H9 (cell line): ENCODE data around the gene CYBA. TPM values are rescaled to one million over a fixed set of nuclear protein-coding genes. Genes with fewer than 3 reads are reported as not detected.
A peak's percentile ranks its signal among the peaks of the same experiment; 100 is the strongest.

Source experiments
- DNase-seq: peaks from one replicate; pipeline ENCODE4 v3.0.0-alpha.2; 2017
- H2AFZ ChIP-seq: one replicate; pipeline ENCODE4 v1.6.1; 2013; ENCODE audit warnings: mild to moderate bottlenecking, low read length, control low read depth, moderate library complexity
- H2AK5ac ChIP-seq: 2 replicates; pipeline ENCODE4 v1.6.1; 2013; ENCODE audit warnings: low read length, control low read depth, mixed read lengths; ENCODE audit not compliant: insufficient read length
- H2BK120ac ChIP-seq: one replicate; pipeline ENCODE4 v1.6.1; 2013; ENCODE audit warnings: low read depth, mild to moderate bottlenecking, low read length, control low read depth, inconsistent platforms; ENCODE audit not compliant: poor library complexity, severe bottlenecking
- H2BK12ac ChIP-seq: 2 replicates; pipeline ENCODE4 v1.6.1; 2013; ENCODE audit warnings: low read length, control low read depth, mixed read lengths, low read depth; ENCODE audit not compliant: insufficient read length
- H2BK15ac ChIP-seq: 2 replicates; pipeline ENCODE4 v1.6.1; 2013; ENCODE audit warnings: low read depth, low read length, control low read depth
- H2BK20ac ChIP-seq: one replicate; pipeline ENCODE4 v1.6.1; 2013; ENCODE audit warnings: low read depth, mild to moderate bottlenecking, low read length, control low read depth, inconsistent platforms; ENCODE audit not compliant: poor library complexity, severe bottlenecking
- H2BK5ac ChIP-seq: 2 replicates; pipeline ENCODE4 v1.6.1; 2013; ENCODE audit warnings: low read length, control low read depth, mixed read lengths; ENCODE audit not compliant: insufficient read length
- H3K14ac ChIP-seq: 2 replicates; pipeline ENCODE4 v1.6.1; 2013; ENCODE audit warnings: low read length, control low read depth; ENCODE audit not compliant: insufficient read depth
- H3K18ac ChIP-seq: 2 replicates; pipeline ENCODE4 v1.6.1; 2013; ENCODE audit warnings: low read depth, mild to moderate bottlenecking, mixed read lengths, low read length, control low read depth; ENCODE audit not compliant: insufficient read length
- H3K23ac ChIP-seq: 2 replicates; pipeline ENCODE4 v1.6.1; 2013; ENCODE audit warnings: low read length, control low read depth, mixed read lengths, low read depth; ENCODE audit not compliant: insufficient read length
- H3K23me2 ChIP-seq: 2 replicates; pipeline ENCODE4 v1.6.1; 2013; ENCODE audit warnings: low read depth, mild to moderate bottlenecking, mixed read lengths, low read length, control low read depth; ENCODE audit not compliant: insufficient read length, poor library complexity, severe bottlenecking
- H3K27ac ChIP-seq: 2 replicates; pipeline ENCODE4 v1.5.1; 2013; ENCODE audit warnings: low read length, control low read depth, mixed read lengths, low read depth; ENCODE audit not compliant: insufficient read length
- H3K27me3 ChIP-seq: 2 replicates; pipeline ENCODE4 v1.6.1; 2013; ENCODE audit warnings: low read length, control low read depth, inconsistent platforms; ENCODE audit not compliant: insufficient read depth
- H3K4ac ChIP-seq: 2 replicates; pipeline ENCODE4 v1.6.1; 2013; ENCODE audit warnings: low read depth, mild to moderate bottlenecking, control low read depth, inconsistent platforms, low read length, moderate library complexity
- H3K4me1 ChIP-seq: 2 replicates; pipeline ENCODE4 v1.6.1; 2013; ENCODE audit warnings: low read length, control low read depth, inconsistent platforms; ENCODE audit not compliant: insufficient read depth
- H3K4me2 ChIP-seq: 2 replicates; pipeline ENCODE4 v1.6.1; 2013; ENCODE audit warnings: low read length, control low read depth, mixed read lengths; ENCODE audit not compliant: insufficient read length, insufficient read depth
- H3K56ac ChIP-seq: 2 replicates; pipeline ENCODE4 v1.6.1; 2013; ENCODE audit warnings: low read depth, mild to moderate bottlenecking, mixed read lengths, low read length, control low read depth; ENCODE audit not compliant: insufficient read length
- H3K79me1 ChIP-seq: 2 replicates; pipeline ENCODE4 v1.6.1; 2013; ENCODE audit warnings: low read depth, mild to moderate bottlenecking, moderate library complexity, low read length, control low read depth, inconsistent platforms; ENCODE audit not compliant: insufficient read depth, poor library complexity, severe bottlenecking
- H3K79me2 ChIP-seq: 2 replicates; pipeline ENCODE4 v1.6.1; 2013; ENCODE audit warnings: low read length, control low read depth, inconsistent platforms; ENCODE audit not compliant: insufficient read depth
- H3K9ac ChIP-seq: 2 replicates; pipeline ENCODE4 v1.6.1; 2013; ENCODE audit warnings: low read length, control low read depth, mixed read lengths; ENCODE audit not compliant: insufficient read length; ENCODE audit errors: extremely low read depth
- H3K9me3 ChIP-seq: one replicate; pipeline ENCODE4 v1.6.1; 2013; ENCODE audit warnings: low read depth, low read length, inconsistent platforms; ENCODE audit not compliant: control insufficient read depth
- H3T11ph ChIP-seq: one replicate; pipeline ENCODE4 v1.6.1; 2013; ENCODE audit warnings: mild to moderate bottlenecking, low read length, control low read depth, inconsistent platforms
- H4K20me1 ChIP-seq: one replicate; pipeline ENCODE4 v1.6.1; 2013; ENCODE audit not compliant: control insufficient read depth, insufficient read length, insufficient read depth
- H4K5ac ChIP-seq: 2 replicates; pipeline ENCODE4 v1.6.1; 2013; ENCODE audit warnings: low read depth, mild to moderate bottlenecking, mixed read lengths, low read length, control low read depth; ENCODE audit not compliant: insufficient read length
- H4K8ac ChIP-seq: replicated peaks from 2 replicates; pipeline ENCODE4 v1.6.1; 2013; ENCODE audit warnings: low read length, control low read depth, mixed read lengths, low read depth; ENCODE audit not compliant: insufficient read length
- H4K91ac ChIP-seq: 2 replicates; pipeline ENCODE4 v1.6.1; 2013; ENCODE audit warnings: low read depth, mild to moderate bottlenecking, moderate library complexity, mixed read lengths, low read length, control low read depth; ENCODE audit not compliant: insufficient read length
- H3K27ac Mint-ChIP-seq, 3 experiments: 2 replicates in 2 of 3; 3 replicates in 1 of 3; pipeline ENCODE4 v1.8.0; 2020 to 2021; ENCODE audit warnings: mixed read lengths in 3 of 3, mild to moderate bottlenecking in 1 of 3, moderate library complexity in 1 of 3
- H3K27me3 Mint-ChIP-seq: 2 replicates; pipeline ENCODE4 v1.8.0; 2021; ENCODE audit warnings: low read depth, mild to moderate bottlenecking, moderate library complexity, mixed read lengths
- H3K36me3 Mint-ChIP-seq, 3 experiments: 2 replicates in 2 of 3; 3 replicates in 1 of 3; pipeline ENCODE4 v1.8.0; 2020 to 2021; ENCODE audit warnings: low read depth in 3 of 3, mixed read lengths in 3 of 3; ENCODE audit not compliant: insufficient read depth in 1 of 3
- H3K4me1 Mint-ChIP-seq, 2 experiments: 2 replicates each; pipeline ENCODE4 v1.8.0; 2020; ENCODE audit warnings: mixed read lengths in 2 of 2
- H3K4me3 Mint-ChIP-seq, 2 experiments: 2 replicates in 1 of 2; 3 replicates in 1 of 2; pipeline ENCODE4 v1.8.0; 2020 to 2021; ENCODE audit warnings: mild to moderate bottlenecking in 2 of 2, mixed read lengths in 2 of 2, moderate library complexity in 1 of 2
- H3K9me3 Mint-ChIP-seq, 2 experiments: 2 replicates in 1 of 2; 3 replicates in 1 of 2; pipeline ENCODE4 v1.8.0; 2020; ENCODE audit warnings: mild to moderate bottlenecking in 2 of 2, mixed read lengths in 2 of 2, moderate library complexity in 1 of 2
- WGBS: extraction: QIAGEN DNeasy Blood & Tissue Kit; methylation state at CpG from one replicate; pipeline ENCODE4 v1.1.7; 2013; ENCODE audit warnings: missing lambda C conversion rate, low lambda C conversion rate, mixed read lengths; ENCODE audit not compliant: insufficient read length; ENCODE audit errors: extremely low coverage; 5-methylcytosine and 5-hydroxymethylcytosine counted together
- total RNA-seq: library from RNA; stranded (reverse); gene quantifications from 2 replicates; pipeline ENCODE4 v1.2.1, GENCODE V29; 2021
- TF ChIP-seq, protein P1 (sequence below): fragments of 200-600 bp; sonication (generic); conservative IDR thresholded peaks from 3 replicates; pipeline ENCODE4 v1.8.0; 2021; ENCODE audit warnings: antibody characterized with exemption, mild to moderate bottlenecking

Gene CYBA
- total RNA-seq, 1 experiment from 2014 or later, result 153 TPM

DNA sequence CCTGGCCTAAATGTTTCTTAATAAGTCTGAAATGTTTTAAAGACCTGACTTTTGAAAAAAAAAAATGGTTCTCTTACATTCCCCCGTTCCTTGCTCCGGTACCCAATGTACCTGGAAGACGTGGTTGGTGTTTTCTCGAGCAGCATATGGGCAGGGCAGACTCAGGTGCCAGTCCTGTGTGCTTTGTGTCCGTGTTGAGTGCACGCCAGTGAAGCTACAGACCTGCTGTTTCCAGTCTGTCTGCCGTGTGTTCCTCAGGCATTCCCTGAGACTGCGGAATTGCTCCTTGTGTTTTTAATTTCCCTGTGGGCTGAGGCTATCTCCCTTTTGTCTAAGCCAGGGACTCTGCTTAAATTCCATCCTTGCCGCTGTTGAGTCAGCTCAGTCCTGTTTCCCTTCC is 24.2 kb downstream of the CYBA start:
- H3K36me3 Mint-ChIP-seq, result peaks cover 24 to 79% (median 72%) of the 10 kb centered on the region in 3 experiments; a peak in 6 of 7 replicates

More for the DNA sequence above, 24.2 kb downstream of the CYBA start:
- no peak overlapping the region for H3T11ph ChIP-seq
- TF ChIP-seq, protein P1, sequence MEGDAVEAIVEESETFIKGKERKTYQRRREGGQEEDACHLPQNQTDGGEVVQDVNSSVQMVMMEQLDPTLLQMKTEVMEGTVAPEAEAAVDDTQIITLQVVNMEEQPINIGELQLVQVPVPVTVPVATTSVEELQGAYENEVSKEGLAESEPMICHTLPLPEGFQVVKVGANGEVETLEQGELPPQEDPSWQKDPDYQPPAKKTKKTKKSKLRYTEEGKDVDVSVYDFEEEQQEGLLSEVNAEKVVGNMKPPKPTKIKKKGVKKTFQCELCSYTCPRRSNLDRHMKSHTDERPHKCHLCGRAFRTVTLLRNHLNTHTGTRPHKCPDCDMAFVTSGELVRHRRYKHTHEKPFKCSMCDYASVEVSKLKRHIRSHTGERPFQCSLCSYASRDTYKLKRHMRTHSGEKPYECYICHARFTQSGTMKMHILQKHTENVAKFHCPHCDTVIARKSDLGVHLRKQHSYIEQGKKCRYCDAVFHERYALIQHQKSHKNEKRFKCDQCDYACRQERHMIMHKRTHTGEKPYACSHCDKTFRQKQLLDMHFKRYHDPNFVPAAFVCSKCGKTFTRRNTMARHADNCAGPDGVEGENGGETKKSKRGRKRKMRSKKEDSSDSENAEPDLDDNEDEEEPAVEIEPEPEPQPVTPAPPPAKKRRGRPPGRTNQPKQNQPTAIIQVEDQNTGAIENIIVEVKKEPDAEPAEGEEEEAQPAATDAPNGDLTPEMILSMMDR, result no peak
- H3K9ac ChIP-seq, result no peak overlapping the region
- H3K4me2 ChIP-seq, result no peak overlapping the region
- Mint-ChIP-seq H3K4me3 (no peak overlapping the region), H3K9me3 (no peaks in the 10 kb centered on the region; a peak in 2 of 5 replicates), H3K27ac (peak overlapping the region in 2 of 3 experiments; percentile 30 to 73; a peak in 3 of 7 replicates), H3K4me1 (peaks cover 0 to 20% of the 10 kb centered on the region in 2 experiments; a peak in 3 of 4 replicates), H3K27me3 (no peaks in the 10 kb centered on the region)
- H3K79me1 ChIP-seq, result no peaks in the 10 kb centered on the region
- no peaks in the 10 kb centered on the region for H3K4me1 ChIP-seq
- H2BK5ac ChIP-seq, result no peak overlapping the region
- peak overlapping the region; percentile 38 for H3K27ac ChIP-seq
- H3K9me3 ChIP-seq, result no peaks in the 10 kb centered on the region
- H3K23me2 ChIP-seq, result no peaks in the 10 kb centered on the region
- H4K91ac ChIP-seq, result no peak overlapping the region
- no peak overlapping the region for H3K4ac ChIP-seq
- H2BK20ac ChIP-seq, result no peak overlapping the region
- no peak overlapping the region for H2AFZ ChIP-seq
- no peak overlapping the region for H2BK120ac ChIP-seq
- H3K79me2 ChIP-seq, result no peaks in the 10 kb centered on the region
- no peak overlapping the region for H4K5ac ChIP-seq
- no CpG with 5 or more reads among the region's 9 CpGs for WGBS
- no peaks in the 10 kb centered on the region for H3K27me3 ChIP-seq
- H2AK5ac ChIP-seq, result no peak overlapping the region
- no peaks in the 10 kb centered on the region for H4K20me1 ChIP-seq
- no peak overlapping the region for H2BK12ac ChIP-seq
- H3K14ac ChIP-seq, result no peak overlapping the region
- H3K56ac ChIP-seq, result no peak overlapping the region
- H2BK15ac ChIP-seq, result no peak overlapping the region
- no peak for DNase-seq
- no peak overlapping the region for H3K18ac ChIP-seq
- no peak overlapping the region for H3K23ac ChIP-seq
- no peak overlapping the region for H4K8ac ChIP-seq
